Fibroblast of gingiva (primary cell): Measurements from ENCODE around the gene PHACTR1.

Experiments used
- DNase-seq: peaks from one replicate; pipeline ENCODE4 v3.0.0-alpha.2; 2011; ENCODE audit warnings: low read depth

Gene PHACTR1

GRCh38 chr6:13032566-13032965 is 316.0 kb downstream of the PHACTR1 start:
- DNase-seq = no peak

DNA sequence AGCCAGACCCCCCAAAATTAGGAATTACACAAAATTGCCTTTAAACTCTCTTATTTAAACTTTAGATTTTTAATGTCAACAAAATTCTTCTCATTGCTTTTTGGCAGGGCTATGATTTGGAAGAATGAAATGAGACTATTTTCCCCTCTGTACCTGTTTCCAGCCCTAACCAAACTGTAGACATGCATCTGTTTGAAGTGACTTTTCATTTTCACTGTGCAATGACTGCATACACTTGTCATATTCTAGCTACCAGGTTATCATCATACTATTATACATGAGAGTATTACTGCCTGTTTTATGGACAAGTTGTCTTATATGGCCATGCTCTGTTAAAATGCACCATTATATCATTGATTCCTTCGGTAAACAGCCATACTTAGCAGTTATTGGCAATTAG is 316.6 kb downstream of the PHACTR1 start:
- DNase-seq = no peak

- no peak for DNase-seq
These were observed 317.7 kb downstream of the PHACTR1 start for GRCh38 chr6:13034316-13034715.

- DNase-seq = no peak
These were observed 319.0 kb downstream of the PHACTR1 start for GRCh38 chr6:13035606-13036005.

GRCh38 chr6:13038315-13038714 is 321.7 kb downstream of the PHACTR1 start:
- peak; percentile 54 for DNase-seq

DNA sequence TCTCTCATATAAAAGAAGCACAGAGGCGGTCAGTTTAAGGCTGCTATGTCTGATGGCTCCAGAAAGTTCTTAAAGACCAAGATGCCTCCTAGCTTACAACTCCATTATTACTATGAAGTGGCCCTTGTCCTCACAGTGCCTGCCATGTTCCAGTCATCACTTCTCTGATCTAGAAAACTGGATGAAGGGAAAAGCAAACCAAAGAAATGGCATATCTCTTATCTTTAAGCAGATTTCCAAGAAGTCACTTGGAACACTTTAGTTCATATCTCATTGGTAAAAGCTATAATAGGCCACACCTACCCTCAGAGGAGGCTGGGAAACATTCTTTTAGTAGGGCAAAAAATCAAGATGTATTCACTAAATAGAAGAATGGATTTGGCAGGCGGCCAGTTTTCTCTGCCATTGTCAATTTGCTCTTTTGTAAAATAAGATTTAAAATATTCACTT is 322.2 kb downstream of the PHACTR1 start:
- DNase-seq = no peak

DNA sequence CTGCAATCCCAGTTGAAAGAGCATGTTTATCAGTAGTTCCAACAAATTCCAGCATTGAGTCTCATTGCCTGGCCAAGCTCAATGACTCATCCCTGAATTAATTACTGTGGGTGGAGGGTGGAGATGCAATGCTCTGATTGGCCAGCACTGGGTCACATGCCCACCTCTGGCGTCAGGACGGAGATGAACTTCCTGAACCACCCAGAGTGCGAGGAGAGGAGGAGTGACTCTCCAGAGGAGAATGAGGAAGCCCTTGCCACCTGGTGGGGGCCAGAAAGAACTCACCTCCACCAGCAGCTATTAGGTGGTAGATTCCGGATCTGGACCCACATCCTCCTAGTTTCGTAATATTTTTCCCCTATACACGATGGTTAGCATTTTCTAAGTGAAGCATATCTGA is 327.8 kb downstream of the PHACTR1 start:
- DNase-seq = no peak

DNA sequence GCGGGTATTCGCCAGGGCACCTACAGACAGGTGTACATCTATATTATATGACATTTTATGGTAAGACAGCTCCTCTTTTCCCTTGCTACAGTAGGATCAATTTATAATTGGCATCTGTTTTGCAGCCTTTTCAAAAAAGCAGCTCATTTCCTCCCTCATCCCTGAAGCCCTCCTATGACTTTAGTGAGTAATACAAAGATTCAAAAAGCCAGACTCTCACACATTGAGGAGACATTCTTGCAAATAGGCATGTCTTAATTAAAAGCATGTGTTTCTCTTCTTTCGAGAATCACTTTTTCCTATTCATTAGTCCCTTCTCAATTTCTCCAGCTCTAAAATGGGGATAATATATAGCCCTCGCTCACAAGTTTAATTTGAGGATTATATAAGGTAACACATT is 328.3 kb downstream of the PHACTR1 start:
- DNase-seq = no peak

- DNase-seq = no peak
These were observed 329.1 kb downstream of the PHACTR1 start for GRCh38 chr6:13045676-13046075.

- DNase-seq = no peak
These were observed 329.5 kb downstream of the PHACTR1 start for GRCh38 chr6:13046084-13046483.

DNA sequence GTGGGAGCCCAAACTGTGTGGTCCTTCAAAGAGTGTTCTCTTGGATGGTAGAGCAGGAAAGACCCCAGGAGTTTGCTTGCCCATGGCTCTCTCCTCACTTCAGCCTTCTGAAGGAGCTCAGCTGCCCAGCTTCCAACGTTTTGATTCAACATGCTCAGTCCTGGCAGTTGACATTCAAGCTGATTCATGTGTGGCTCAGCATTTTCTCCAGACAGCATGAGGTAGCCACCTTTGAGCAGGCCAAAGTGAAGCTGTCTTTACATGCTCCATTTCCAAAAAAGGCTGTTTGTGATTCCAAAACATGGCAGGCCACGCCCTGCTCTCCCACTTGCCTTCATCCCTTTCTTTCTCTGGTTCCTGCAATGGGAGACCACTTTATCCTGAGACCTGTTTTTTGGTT is 331.5 kb downstream of the PHACTR1 start:
- DNase-seq = no peak

GRCh38 chr6:13049666-13050254 is 333.2 kb downstream of the PHACTR1 start:
- no peak for DNase-seq

DNA sequence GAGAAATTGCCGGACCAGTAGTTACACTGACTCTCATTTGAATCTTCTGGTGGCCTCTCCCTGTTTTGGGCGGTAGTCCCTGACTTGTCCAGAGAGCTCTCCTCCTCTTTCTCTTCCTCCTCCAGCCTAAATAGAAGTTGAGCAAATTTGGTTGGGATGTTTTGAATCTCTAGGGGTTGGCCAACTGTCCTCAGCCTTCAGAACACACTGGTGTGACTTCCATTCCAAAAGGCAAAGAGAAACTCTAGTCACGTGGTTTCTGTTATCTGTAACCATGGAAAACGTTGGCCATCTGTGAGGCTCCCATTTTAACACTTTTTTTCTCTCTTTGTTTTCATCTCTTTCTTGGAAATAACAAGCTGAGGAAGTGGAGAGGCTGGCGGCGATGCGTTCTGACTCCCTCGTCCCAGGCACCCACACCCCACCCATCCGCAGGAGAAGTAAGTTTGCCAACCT is 336.5 kb downstream of the PHACTR1 start:
- no peak for DNase-seq

DNA sequence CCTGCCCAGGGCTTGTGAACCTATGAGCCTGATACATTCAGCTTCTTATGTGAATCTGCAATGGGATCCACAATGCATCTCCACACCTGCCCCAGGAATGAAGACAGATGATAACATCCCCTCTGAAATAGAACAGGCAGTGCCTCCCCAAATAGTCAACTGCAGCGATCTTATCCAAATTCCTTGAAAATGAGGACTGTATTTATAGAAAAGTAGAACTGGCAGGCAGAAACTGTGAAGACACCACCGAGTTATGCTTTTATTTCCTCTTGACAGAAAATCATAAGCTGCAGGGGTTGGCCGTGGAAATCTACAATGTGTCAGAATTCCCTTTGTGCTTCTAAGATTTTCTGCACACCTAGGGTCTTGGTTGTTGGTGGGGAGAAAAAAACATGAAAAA is 341.5 kb downstream of the PHACTR1 start:
- no peak for DNase-seq

DNA sequence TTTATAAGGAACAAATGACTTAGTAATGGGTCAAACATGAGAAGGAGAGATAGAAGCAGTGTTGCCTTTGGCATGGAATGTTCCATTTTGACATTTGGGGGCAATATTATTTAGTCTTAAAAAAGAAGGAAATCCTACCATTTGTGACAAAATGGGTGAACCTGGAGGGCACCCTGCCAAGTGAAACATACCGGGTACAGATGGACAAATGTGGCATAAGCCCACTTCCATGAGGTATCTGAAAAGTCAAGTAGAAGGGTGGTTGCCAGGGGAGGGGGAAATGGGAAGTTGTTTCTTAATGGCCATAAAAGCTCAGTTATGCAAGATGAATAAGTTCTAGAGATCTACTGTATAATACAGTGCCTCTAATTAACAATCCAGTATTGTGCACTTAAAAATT is 342.5 kb downstream of the PHACTR1 start:
- no peak for DNase-seq

DNA sequence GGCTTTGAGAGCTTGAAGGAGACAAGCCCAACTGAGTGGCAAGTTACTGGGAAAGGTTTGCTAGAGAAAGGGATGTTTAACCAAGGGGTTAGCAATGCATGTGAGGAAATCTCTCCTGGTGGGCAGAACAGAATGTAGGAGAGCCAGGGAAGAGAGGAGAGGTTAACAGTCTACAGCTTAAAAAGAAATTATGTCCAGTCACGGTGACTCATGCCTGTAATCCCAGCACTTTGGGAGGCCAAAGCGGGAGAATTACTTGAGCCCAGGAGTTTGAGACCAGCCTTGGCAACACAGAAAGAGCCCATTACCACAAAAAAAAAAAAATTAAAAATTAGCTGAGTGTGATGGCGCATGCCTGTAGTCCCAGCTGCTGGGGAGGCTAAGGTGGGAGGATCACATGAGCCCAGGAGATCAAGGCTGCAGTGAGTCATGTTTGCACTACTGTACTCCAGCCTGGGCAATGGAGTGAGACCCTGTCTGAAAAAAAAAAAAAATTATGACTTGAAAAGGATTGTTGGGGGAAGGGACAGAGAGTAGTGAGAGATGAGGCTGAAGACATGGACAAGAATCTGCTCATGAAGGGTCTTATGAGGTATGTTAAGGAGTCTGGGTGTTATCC is 346.8 kb downstream of the PHACTR1 start:
- DNase-seq = peak; percentile 9

- peak; percentile 61 for DNase-seq
These were observed 349.0 kb downstream of the PHACTR1 start for GRCh38 chr6:13065581-13065980.

DNA sequence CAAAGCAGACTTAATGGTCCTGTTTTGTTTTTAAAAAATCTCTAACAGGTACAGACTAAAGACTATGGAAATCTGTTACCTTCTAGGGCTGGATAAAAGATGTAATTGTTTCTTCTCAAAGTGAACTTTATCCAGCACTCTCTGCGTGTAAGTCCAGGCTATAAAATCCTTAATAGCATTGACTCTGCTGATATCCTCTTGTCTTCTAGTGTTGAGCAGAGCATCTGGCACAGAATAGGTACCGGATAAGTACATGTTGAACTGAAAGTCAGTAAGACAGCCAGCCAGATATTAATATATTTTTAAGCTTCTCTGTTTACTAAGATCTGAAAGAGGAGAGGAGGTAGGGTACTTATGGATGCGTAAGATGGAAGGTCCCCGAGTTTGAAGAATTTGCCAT is 349.5 kb downstream of the PHACTR1 start:
- DNase-seq = no peak

DNA sequence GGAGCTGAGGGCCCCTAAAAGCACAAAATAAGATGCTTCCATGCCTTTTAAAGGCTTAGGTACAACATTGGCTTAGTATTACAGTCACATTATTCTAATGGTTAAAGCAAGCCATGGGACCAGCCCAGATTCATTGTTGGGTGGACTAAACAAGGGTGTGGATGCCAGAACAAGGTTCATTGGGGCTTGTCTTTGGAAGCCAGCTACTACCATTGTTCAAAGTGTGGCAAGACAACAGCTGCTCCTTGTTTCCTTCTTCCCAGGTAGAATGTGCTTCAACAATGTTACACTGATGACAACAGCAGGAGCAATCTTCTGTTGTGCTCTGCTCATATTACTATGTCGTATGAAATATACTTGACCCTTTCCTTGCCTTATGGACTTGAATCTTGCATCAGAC is 350.3 kb downstream of the PHACTR1 start:
- DNase-seq = no peak

DNA sequence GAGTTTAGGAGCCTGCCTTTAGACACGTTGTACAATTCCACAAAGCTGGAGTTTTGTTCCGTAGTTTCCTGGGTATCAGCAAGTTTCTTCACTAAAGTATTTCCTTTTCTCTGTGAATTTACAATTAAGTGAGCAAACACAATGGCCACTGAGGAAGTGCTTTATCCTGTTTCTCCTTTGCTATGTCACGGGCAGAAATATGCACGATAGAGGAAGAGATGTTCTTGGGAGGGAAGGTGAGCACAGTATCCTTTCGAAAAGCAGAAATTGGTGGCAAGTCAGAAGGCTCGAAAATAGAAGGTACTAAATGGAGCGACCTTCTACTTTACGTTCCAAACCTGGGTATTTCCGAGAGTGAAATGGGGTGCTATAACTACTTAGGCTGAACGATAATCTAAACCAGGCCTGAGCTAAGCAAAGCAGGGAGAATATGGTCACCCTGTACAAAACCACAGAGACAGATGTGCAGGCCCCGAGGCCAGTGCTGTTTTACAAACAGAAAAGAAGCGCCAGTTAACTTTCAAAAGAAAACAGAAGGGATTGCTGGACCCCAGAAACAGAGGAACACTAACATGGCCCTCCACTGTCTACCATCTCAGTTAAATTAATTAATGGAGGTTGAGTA is 352.1 kb downstream of the PHACTR1 start:
- DNase-seq = no peak

- no peak for DNase-seq
These were observed 355.2 kb downstream of the PHACTR1 start for GRCh38 chr6:13071550-13072345.

DNA sequence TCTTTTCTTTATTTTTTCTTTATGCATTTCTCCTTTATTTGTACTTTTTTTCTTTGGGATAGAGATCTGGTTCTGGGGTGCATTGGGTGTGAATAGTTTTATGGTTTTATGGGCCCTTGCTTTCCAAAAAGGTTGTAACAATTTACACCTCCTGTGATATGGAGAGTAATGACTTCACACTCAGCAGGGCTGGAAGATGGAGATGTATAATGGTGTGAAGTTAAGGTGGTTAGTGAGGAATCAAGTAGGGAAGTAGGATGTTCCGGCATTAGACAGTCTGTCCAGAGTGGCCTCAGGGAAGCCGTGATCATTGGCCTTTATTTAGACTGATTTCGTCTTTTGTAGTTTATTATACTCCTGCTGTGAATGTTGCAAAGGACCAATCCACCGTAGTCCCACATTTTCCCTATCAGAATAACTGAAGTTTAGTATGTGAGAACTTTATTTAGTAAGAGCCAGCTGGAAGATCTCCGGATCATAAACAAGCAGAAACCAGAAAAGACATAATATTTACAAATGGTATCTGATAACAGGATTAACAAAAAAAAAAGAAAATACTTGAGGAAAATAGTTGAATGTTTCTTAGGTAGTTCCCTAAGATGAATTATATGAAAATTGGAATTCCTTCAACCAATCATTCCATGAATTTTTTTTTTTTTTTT is 356.2 kb downstream of the PHACTR1 start:
- DNase-seq = no peak
